Osteoblast (primary cell): ENCODE measurements around the gene ABL2. TPM values are rescaled to one million over a fixed set of nuclear protein-coding genes. Genes with fewer than 3 reads are reported as not detected.

Source experiments
- DNase-seq: peaks from one replicate; pipeline ENCODE4 v3.0.0; 2011; ENCODE audit warnings: low spot score, mixed read lengths; ENCODE audit not compliant: insufficient read length; ENCODE audit errors: missing footprints
- H2AFZ ChIP-seq: 2 replicates; pipeline ENCODE4 v1.6.0; 2011; ENCODE audit warnings: mild to moderate bottlenecking, low read length
- H3K27ac ChIP-seq: 2 replicates; pipeline ENCODE4 v1.5.1; 2011; ENCODE audit warnings: mild to moderate bottlenecking, low read depth, low read length, moderate library complexity
- H3K27me3 ChIP-seq: 2 replicates; pipeline ENCODE4 v1.6.0; 2012; ENCODE audit warnings: mild to moderate bottlenecking, control low read depth, inconsistent platforms, low read length, moderate library complexity; ENCODE audit not compliant: insufficient read depth
- H3K36me3 ChIP-seq: 2 replicates; pipeline ENCODE4 v1.5.1; 2011; ENCODE audit warnings: mild to moderate bottlenecking, low read length, control low read depth, moderate library complexity; ENCODE audit not compliant: insufficient read depth
- H3K4me1 ChIP-seq: 2 replicates; pipeline ENCODE4 v1.5.1; 2011; ENCODE audit warnings: mild to moderate bottlenecking, low read length, control low read depth, moderate library complexity; ENCODE audit not compliant: insufficient read depth
- H3K4me2 ChIP-seq: 2 replicates; pipeline ENCODE4 v1.6.0; 2011; ENCODE audit warnings: mild to moderate bottlenecking, low read length; ENCODE audit not compliant: insufficient read depth
- H3K4me3 ChIP-seq: fragments of 200-600 bp; sonication (generic); 3 replicates; pipeline ENCODE4 v1.5.1; 2012; ENCODE audit warnings: mild to moderate bottlenecking, low read length, inconsistent platforms; ENCODE audit not compliant: insufficient read depth
- H3K79me2 ChIP-seq: 2 replicates; pipeline ENCODE4 v1.6.0; 2012; ENCODE audit warnings: mild to moderate bottlenecking, low read length, control low read depth, inconsistent platforms; ENCODE audit not compliant: insufficient read depth
- H3K9me3 ChIP-seq: 2 replicates; pipeline ENCODE4 v1.5.1; 2011; ENCODE audit warnings: low read depth, low read length, control low read depth
- H4K20me1 ChIP-seq: 2 replicates; pipeline ENCODE4 v1.6.0; 2012; ENCODE audit warnings: mild to moderate bottlenecking, low read length, control low read depth; ENCODE audit not compliant: insufficient read depth
- total RNA-seq: library from RNA; depleted of rRNA; stranded (reverse); fragments of >200 nt; gene quantifications from 2 replicates; pipeline ENCODE4 v1.2.3, GENCODE V29; 2012
- TF ChIP-seq, protein P1 (sequence below): IDR thresholded peaks from 2 replicates; pipeline ENCODE4 v1.5.1; 2011; ENCODE audit warnings: mild to moderate bottlenecking, low read depth, low read length, moderate library complexity; ENCODE audit errors: extremely low read depth

Gene ABL2
- total RNA-seq, 1 donor = 87.2 TPM

DNA sequence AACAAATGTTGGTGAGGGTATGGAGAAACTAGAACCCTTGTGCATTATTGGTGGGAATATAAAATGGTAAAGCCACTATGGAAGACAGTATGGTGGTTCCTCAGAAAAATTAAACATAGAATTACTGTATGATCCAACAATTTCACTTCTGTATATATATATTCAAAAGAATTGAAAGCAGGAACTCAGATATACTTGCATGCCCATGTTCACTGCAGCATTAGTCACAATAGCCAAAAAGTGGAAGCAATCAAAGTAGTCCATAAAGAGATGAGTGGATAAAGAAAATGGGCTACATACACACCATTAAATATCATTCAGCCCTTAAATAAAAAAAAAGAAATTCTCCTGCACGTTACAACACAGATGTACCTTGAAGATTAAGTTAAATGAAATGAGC, 34.1 kb downstream of the ABL2 start:
- Histone ChIP-seq H3K79me2 (peaks cover 50% of the 10 kb centered on the region), H3K4me2 (no peak overlapping the region), H3K4me1 (no peaks in the 10 kb centered on the region), H3K27ac (no peak overlapping the region), H3K36me3 (no peaks in the 10 kb centered on the region), H4K20me1 (no peaks in the 10 kb centered on the region), H3K9me3 (no peaks in the 10 kb centered on the region), H2AFZ (no peak overlapping the region), H3K27me3 (no peaks in the 10 kb centered on the region), H3K4me3 (no peak overlapping the region)
- DNase-seq = no peak
- TF ChIP-seq, protein P1, sequence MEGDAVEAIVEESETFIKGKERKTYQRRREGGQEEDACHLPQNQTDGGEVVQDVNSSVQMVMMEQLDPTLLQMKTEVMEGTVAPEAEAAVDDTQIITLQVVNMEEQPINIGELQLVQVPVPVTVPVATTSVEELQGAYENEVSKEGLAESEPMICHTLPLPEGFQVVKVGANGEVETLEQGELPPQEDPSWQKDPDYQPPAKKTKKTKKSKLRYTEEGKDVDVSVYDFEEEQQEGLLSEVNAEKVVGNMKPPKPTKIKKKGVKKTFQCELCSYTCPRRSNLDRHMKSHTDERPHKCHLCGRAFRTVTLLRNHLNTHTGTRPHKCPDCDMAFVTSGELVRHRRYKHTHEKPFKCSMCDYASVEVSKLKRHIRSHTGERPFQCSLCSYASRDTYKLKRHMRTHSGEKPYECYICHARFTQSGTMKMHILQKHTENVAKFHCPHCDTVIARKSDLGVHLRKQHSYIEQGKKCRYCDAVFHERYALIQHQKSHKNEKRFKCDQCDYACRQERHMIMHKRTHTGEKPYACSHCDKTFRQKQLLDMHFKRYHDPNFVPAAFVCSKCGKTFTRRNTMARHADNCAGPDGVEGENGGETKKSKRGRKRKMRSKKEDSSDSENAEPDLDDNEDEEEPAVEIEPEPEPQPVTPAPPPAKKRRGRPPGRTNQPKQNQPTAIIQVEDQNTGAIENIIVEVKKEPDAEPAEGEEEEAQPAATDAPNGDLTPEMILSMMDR = no peak

DNA sequence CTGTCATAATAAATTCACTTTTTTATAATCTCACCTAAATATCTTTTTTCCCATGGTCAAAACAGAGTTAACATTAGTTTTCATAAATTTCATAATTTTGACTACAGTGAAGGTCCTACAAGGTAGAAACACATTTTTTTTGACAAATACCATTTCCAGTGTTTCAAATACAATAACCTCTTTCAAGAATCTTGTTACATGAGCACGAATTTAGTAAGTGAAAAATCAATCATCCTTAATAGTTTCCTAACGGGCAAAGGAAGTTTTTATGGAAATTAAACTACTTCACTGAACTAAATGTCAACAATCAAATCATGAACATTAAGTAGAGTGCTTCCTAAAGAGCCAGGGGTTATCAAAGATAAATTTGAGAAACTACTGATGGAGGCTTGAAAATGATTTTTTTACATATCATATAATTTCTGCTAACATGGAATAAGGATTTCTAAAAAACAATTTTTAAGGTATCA, 35.4 kb downstream of the ABL2 start:
- peaks cover 55% of the 10 kb centered on the region for H3K79me2 ChIP-seq
- no peaks in the 10 kb centered on the region for H3K36me3 ChIP-seq
- H3K4me2 ChIP-seq = no peak overlapping the region
- no peaks in the 10 kb centered on the region for H3K27me3 ChIP-seq
- no peak overlapping the region for H3K4me3 ChIP-seq
- no peak overlapping the region for H3K27ac ChIP-seq
- TF ChIP-seq, protein P1 = no peak
- H4K20me1 ChIP-seq = no peaks in the 10 kb centered on the region
- H2AFZ ChIP-seq = no peak overlapping the region
- peak; percentile 50 for DNase-seq
- H3K9me3 ChIP-seq = no peaks in the 10 kb centered on the region
- no peaks in the 10 kb centered on the region for H3K4me1 ChIP-seq

DNA sequence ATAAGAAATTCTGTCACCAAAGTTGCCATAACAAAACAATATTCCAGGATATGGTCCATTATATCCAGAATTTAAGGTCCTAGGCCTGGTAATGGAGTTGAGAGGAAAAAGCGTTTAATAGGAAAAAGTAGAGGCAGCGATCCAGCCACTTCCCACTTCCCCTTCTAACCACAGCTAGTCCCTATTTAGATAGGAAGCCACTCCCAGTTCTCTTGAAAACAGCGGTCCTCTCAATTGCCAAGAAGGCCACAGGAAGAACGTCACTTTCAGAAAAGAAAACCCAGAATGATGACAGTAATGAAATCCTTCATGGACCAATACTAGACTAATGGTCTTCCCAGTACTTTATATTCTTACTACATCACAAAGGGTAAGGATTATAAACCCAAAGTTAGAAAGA, 38.6 kb downstream of the ABL2 start:
- TF ChIP-seq, protein P1 = no peak
- H3K27me3 ChIP-seq = no peaks in the 10 kb centered on the region
- no peaks in the 10 kb centered on the region for H3K36me3 ChIP-seq
- peak overlapping the region; percentile 67 for H3K4me2 ChIP-seq
- H3K4me1 ChIP-seq = no peaks in the 10 kb centered on the region
- H3K4me3 ChIP-seq = peak overlapping the region; percentile 39
- peak overlapping the region; percentile 30 for H2AFZ ChIP-seq
- H3K9me3 ChIP-seq = no peaks in the 10 kb centered on the region
- H3K79me2 ChIP-seq = peaks cover 64% of the 10 kb centered on the region
- no peaks in the 10 kb centered on the region for H4K20me1 ChIP-seq
- peak overlapping the region; percentile 58 for H3K27ac ChIP-seq
- peak; percentile 34 for DNase-seq

DNA sequence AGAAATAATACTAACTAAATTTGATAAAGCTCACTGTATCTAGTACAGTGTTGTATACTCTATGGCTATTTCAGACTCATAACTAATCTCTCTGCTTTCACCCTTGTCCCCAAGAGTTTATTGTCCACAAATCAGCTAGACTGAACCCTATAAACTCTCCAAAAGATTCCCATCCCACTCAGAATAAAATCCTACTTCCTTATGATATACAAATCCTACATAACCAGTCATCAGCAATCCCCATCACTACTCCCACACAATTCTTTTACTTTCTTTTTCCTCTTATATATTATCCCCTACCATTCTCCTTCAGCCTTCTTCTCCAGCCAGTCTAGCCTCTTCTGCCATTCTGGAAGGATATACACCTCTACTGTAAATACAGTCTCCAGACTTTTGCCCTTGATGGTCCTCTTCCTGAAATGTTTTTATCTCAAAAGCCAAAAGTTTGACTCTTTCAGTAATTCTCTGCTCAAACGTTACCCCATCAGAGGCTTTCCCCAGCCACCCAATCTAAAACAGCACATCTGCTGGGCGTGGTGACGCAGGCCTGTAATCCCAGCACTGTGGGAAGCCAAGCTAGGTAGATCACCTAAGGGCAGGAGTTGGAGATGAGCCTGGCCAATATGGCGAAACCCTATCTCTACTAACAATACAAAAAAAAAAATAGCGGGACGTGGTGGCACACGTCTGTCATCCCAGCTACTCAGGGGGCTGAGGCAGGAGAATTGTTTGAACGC, 41.6 kb downstream of the ABL2 start:
- Histone ChIP-seq H3K4me2 (no peak overlapping the region), H3K4me1 (no peaks in the 10 kb centered on the region), H4K20me1 (no peaks in the 10 kb centered on the region), H2AFZ (no peak overlapping the region), H3K27ac (no peak overlapping the region), H3K36me3 (no peaks in the 10 kb centered on the region), H3K79me2 (peaks cover 50% of the 10 kb centered on the region), H3K4me3 (no peak overlapping the region), H3K27me3 (no peaks in the 10 kb centered on the region), H3K9me3 (no peaks in the 10 kb centered on the region)
- TF ChIP-seq, protein P1 = no peak
- no peak for DNase-seq
